Epithelial cell of umbilical artery (primary cell): Measurements from ENCODE around the gene SLC15A5. TPM values are rescaled to one million over a fixed set of nuclear protein-coding genes. Genes with fewer than 3 reads are reported as not detected.

Source experiments
- total RNA-seq: library from RNA; depleted of rRNA; stranded (reverse); fragments of >200 nt; gene quantifications from 2 replicates; pipeline ENCODE4 v1.2.3, GENCODE V29; 2014

The SLC15A5 gene
- not detected in 2 replicates for total RNA-seq

GRCh38 chr12:16277585-16277984 is at the start of gene SLC15A5:
SLC15A5 (minus strand) TSS chr12:16277685; CDS start chr12:16277685, 0 bp downstream.

Other genes with a start within 250 kb of the SLC15A5 start
- 19.2 and 26.6 TPM in 2 replicates for gene MGST1, start 70.0 kb upstream of the SLC15A5 start, total RNA-seq